ENCODE data around the gene CAST. TPM values are rescaled to one million over a fixed set of nuclear protein-coding genes. Genes with fewer than 3 reads are reported as not detected.

Gene CAST
- polyA plus RNA-seq, 1 donor: 119 TPM

DNA sequence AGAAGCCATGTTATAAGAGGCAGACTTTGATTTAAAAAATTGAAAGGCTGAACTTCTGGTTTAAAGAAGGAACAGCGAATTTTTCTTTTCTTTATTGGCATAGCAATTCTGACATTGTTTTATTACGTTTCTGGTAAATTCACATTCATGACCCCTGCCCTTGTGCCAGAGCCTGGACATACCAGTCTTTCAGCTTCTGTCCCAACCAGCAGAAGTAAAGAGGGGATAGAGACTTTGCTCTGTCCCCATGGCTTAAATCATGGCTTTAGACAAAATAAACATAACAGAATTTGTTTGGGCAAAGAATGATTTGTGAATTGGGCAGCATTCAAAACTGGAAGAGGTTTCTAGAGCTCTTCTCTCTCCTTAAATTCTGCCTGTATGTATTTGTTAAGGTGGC lies 15.3 kb downstream of the CAST start:
- DNase-seq: no peak

DNA sequence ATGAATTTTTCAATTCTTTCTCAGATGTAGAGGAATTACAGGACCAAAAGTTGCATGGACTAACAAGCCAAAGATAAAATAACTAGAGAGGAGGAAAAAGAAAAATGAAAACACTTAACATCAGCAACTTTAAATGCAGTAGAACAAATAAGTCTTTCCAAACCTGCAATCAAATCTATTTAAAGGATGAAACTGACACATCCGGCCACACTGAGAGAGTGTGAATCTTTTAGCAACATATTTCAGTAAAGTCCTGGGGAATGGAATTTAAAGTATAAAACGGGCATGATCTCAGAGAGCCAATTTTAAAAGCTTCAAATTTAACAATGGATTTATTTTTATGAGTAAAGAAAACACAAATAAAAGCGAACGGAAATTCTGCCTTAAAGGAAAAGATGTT lies 17.1 kb downstream of the CAST start:
- no peak for DNase-seq

DNA sequence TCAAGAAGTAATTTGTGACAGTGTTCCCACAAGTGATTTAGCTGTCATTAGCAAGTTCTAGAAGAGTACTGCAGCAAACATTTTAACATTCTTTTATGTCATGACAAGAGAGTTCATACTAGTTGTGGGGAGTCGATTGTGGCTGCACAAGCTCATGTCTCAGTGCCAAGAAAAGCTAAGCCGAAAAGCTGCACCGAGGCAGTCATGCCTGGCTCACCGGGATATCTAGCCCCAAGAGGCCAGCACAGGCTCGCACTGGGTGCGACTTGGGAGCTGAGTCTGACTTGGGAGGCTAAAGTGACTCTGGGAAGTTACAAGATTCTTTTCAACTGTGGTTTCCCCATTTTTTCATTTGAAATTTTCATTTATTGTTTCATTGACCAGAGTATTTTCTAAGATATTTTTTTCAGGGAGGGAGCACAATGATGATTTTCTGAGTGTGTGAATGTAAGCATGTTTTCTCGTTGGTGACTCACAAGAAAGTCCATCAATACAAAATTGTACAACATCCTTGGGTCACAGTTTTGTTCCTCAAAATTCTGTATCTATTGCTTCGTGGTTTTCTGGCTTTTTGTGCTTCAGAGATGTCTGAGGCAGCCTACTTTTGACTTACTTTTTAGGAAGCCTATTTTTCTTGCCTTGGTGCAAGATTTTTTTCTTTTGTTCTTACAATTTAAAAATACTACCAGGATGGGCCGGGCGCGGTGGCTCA lies 18.7 kb downstream of the CAST start:
- DNase-seq: no peak

DNA sequence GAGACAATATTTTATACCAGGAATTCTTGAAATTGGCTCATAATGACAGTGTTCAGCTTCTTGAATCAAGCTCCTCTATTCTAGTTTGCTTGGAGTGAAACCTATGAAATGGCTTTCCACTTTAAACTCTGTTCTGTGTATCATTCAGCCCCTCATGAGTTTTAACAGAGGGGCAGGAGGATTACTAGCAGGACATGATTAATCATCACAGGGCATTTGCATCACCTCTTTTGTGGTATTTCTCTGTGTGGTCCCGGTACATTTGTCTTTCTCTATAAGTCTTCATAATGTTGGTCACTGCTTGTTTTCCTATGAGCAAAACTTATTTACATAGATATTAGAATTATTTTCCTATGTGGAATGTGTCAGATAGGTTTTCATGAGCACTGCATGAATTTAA lies 21.2 kb downstream of the CAST start:
- no peak for DNase-seq

DNA sequence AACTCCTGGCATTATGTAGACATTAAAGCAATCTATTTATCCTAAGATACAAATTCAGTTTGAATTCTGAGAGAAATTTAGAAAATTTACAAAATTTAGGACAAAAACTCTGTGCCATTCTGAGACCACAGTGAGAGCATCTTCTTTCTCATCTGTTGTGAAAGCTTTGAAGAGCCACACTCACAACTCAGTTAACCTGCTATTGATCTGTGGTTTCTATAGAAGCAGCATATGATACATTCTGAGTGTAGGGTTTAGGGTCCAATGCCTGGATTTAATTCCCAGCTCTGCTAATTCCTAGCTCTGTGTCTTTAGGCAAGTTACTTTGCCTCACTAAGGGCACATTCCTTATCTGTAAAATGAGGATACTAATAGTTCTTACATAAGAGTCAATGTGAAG lies 21.6 kb downstream of the CAST start:
- DNase-seq: no peak

DNA sequence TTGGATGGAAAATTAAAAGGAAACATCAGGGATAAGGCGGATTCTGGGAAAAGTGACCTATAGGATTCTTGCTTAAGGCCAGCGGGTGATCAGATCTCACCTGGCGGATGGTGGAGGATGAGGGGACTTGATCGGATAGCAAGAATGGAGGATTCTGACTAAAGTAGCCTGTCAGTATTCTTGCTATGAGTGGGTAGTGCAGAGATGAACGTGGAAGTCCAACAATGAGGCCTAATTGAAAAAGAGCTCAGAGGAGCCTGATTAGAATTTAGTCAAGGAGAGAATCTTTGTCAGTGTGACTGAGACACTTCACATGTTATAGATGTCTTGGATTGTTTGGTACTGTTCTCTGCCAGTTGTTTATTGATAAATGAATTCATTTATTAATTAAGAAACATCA lies 24.9 kb downstream of the CAST start:
- DNase-seq: no peak

DNA sequence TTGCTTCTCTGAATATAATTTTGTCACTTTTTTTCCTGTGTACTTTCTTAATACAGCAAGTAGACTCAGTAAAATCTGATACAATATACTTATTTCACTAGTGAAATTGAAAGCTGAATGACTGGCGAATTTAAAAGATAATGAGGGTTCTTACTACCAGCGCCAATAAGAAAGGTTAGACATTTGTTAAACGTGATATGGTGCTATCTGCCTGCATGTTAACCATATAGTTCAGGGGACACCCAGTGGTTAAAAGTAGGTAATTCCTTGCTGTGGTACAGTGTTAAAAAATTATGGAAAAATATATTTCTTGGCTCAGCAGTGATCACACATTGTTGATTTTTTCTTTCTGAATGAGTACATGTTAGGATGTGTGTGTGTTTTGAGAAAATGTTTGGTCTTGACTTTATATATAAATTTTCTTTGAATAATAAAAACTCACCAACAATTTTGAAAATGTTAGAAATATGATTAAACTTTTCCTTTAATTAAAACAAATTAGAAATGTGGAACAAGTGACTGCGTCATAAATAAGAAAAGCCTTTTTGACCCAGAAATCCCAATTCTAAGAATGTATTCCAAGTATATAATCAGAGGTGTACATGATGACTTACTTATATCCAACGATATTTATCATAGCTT lies 25.8 kb downstream of the CAST start:
- peak; percentile 16 for DNase-seq

DNA sequence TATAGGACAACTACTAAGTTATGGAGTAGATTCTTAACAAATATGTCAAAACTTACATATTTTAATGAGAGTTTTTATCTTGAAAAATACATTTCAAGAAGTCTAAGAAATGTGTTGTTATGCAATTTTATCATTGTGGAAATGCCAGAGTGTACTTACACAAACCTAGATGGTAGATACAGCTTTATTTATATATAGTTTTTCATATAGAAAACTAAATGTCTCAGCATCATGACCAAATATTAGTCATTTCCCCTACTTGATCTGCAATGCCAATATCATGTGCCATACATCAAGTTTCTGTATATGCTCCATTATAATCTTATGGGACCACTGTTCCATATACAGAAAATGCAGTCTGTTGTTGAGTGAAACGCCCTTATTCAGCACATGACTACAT lies 28.7 kb downstream of the CAST start:
- DNase-seq: no peak

DNA sequence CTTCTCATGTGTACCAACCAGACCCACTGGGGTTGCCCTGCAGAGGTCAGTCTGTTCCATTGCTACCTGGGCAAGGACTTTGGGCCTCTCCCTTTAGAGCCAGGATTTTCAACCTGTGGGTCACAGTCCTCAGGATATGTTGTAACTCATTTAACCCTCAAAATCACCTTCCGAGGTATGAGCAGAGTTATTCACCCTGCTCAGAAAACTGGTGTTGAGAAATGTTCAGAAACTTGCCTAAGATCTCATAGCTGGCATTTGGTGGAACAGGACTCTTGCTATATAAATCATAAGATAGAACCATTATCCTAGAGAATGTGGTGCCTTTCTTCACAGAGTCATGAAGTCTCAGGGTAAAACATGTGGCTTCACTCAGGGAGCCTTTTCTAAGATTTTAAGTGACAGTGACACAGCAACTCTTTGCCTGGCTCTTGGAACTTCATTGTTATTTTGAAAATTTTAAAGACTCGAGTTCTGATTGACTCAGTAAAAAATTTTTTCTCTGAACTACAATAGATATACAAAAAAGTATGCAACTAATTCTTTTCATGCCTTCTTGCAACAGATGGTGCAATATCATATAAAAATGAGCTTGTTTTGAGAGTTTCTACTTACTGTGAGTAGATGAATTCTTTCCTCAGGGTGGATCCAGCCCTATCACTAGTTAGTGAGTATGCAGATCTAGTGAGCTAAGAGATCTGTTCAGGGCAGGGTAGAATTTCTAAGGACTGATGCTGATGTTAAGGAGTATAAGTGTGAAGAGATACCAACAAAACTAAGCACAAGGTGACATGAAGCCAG lies 29.5 kb downstream of the CAST start:
- no peak for DNase-seq

DNA sequence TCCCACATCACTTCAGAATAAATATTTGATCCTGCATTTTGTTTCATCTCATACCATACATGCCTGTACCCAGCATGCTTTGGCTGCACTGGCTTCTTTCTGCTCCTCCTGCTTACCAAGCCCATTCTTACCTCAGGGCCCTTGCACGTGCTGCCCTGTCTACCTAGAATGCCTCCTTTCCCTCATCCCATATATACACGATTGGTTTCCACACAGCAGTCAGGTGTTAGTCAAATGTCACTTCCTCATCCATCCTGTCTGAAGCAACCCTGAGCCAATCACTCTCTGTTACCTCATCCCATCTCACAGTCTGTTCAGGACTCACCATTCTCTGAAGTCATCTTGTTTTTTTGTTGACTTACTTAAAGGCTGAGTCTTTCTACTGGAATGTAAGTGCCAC lies 30.3 kb downstream of the CAST start:
- no peak for DNase-seq

DNA sequence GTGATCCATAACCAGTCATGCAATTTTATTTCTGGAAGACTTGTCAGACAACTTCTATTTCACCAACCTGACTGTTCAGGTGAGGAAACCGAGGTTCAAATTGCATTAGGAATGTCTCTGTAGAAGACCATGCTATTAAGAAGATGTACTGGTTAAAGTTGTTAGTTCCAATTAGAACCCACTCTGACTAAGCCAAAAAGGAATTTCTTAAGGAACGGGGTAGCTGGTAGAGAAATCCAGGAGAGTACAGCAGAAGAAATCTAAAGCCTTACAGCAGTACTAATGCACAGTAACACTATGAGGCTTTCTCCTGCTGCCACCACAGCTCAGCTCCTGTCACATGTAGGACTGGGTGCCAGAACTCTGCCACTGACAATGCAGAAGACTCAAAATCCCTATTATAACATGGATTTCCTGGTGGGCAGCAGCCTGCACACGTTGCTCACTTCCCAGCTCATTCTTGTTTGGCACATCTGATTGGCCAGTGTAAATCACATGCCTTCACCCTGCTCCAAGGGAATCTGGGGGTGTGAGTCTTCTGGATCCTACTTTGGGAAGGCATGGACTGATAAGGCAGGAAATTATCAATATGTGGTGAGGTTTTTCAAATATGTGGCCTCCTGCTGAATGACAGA lies 37.1 kb downstream of the CAST start:
- DNase-seq: no peak

DNA sequence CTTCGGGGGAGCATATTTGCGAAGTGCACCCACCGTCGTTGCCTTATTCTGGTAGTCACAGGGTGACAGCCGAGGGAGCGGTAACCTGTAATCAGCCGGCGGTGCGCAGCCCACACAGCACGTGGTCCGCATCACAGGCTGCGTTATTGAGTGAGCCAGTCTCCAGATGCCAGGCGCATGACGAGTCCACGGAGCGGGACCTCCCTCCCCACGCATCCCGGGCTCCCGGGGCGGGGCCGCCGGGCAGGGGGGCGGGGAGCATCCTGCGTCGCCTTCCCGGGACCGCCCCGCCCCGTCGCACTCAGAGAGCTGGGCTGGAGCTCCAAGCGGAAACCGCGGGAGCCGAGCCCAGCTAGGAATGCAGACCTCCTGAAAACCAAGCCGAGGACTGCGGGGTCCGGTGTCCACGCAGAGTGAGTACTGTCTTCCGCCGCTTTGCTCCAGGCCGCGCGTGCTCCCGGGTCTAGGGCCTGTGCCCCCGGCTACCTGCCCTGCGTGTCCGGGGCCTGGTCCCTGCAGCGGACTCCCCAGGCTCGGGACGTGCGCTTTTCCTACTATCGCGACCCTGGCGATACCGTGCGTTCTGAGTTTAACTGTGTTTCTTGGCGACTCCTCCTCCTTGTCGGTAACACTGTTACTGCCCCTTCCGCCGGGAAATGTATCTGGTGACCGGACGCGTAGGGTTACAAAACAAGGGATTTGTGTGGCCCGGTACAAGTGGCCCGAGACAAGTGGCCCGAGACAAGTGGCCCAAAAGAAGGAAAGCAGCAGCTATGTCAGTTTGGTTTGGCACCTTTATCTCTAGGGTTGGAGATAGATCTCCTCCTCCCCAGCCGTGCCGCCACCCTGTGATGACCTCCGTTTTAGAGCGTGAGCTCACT lies 40.6 kb downstream of the CAST start:
- DNase-seq: peak; percentile 91

DNA sequence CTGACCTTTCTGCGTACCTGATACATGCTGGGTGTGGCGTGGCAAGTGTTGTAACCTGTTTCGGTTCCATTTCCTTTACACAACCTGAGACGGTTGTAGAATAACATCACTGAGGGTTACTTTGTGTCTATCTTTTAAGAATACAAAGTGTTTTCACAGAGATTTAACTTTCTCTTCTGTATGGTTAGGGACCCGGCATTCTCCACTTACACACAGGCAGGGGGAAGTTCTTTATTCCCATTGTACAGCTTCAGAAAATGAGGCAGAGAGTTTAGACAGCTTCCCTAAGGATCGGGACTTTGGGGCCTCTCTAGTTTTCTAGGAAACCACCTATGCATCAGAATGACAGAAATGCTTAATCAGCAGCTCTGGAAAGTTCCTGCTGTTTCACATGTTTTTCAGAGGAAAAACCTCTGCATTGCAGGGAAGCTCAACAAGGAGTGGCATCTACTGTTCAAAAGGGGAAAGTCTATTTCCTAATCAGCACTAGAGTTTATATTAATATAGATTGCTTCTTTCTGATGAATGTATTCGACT lies 41.3 kb downstream of the CAST start:
- peak; percentile 6 for DNase-seq

DNA sequence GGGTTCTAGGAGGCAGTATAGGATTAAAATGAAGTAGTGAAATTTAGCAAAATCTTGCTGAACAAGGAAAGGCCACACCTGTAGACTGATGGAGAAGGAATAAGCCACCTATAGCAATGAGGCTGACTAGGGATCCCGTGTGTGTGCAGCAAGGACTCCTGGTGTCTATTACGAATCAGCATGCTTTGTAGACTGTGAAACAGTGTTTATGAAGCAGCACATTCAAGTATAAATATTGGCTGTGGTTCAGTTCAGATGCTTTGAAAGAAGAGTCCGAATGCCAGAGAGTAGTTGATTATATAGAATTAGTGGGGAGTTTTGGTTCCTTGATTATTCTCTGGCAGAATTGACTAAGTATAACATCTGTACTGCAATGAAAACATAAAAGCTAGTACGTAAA lies 41.8 kb downstream of the CAST start:
- no peak for DNase-seq

DNA sequence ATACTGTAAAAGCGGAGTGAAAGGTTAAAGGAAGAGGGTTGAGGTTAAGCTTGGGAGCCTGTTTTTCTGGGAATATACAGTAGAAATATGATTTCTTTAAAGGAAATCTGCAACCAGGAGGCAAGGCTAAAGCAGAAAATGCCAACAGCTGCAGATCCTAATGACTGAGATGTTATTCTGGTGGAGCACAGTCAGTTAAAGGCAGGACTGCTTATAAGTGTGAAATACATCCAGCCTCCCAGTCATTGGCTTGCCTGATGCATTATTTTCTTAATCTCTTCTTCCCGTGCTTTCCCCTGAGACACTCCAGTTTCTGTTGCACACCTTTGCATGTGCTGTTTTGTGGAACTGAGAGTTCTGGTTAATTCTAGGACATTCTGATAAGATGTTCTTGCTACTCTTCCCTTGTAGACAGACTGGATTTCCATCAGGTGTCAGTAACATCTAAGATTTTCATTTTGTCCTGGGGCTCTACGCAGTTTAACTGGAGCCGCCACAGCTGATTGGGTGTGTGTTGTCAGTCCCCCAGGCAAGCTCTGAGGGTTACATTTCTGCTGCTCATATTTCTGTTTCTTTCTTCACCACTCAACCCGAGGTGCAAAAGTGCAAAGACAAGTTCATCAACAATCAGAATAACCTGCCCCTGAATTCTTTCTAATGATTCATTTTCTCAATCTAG lies 44.4 kb downstream of the CAST start:
- DNase-seq: no peak

DNA sequence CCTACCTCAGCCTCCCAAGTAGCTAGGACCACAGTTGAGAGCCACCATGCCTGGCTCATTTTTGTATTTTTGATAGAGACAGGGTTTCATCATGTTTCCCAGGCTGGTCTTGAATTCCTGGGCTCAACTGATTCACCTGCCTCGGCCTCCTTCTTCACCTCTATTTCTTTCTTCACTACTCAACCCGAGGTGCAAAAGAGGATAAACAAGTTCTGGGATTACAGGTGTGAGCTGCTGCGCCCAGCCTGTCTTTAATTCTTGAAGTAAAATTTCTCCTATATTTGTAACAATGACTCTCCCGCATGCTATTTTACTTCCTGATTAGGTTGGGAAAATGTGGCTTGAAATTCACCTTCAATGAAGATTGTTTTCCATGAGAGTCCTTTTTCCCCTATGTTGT lies 46.4 kb downstream of the CAST start:
- DNase-seq: no peak

DNA sequence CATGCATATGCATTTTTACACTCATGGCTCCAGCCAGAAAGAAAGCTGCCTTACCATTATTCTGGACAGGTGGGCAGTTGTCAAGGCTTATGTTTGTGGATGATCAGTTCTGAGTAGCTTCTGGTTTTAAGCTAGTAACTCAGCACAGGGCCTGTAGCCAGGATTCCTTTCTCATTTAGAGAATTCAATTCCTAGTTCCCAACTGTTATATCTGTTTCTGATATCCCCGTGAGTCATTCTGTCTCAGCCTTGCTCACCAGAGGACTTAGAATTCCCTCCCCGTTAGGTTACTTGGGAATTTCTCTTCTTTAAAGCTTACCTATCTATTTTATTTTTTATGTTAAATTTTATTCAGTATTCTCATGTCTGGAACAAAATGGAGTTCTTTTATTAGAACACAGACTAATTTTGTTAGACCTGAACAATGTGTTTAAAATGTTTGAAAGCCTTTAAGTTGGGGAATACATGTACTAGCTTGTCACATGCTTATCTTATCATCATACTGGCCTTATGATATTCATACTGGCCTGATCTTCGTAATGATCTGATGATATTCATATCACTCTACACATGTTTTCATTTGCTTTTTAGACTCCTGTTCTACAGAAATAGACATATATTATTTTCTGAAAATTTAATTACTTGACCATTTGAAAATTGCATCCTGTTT lies 47.1 kb downstream of the CAST start:
- DNase-seq: no peak

DNA sequence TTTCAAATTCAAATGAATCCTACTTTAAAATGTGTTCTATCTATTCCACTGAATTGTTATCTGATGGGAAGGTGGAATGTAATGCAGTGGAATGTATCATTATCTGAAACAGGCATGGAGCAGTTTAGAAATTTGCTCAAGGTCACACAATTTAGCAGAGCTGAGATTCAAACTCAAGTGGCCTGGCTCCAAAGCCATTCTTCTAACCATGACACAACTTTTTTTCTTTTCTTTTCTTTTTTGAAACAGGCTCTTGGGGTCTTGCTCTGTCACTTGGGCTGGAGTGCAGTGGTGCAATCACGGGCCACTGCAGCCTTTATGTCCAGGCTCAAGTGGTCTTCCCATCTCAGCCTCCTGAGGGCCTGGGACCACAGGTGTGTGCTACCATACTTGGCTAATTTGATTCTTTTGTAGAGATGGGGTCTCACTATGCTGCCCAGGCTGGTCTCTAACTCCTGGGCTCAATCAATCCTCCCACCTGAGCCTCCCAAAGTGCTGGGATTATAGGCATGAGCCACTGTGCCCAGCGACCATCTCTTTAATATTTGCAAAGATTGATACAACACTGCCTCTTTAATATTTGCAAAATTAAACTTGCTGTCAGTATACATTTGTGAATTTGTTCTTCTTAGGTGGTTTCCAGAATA lies 50.0 kb downstream of the CAST start:
- DNase-seq: no peak

DNA sequence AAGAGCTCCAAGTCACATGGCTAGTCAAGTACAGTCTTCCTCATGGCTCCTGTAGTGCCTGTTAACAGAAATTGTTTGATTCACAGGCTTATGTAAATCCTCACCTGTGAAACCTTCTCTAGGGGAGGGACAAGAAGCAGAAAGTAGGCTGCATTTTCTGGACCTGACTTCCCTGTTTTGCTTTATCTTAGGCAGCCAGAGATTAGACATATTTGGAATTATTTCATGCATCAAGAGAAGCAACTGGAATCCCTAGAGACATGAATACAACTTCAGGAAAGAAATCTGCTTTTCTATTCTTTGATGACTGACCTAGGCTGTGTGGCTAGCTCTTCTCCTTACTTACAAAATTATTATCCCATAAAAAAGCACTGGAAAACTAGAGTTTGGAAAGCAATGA lies 52.3 kb downstream of the CAST start:
- DNase-seq: no peak

DNA sequence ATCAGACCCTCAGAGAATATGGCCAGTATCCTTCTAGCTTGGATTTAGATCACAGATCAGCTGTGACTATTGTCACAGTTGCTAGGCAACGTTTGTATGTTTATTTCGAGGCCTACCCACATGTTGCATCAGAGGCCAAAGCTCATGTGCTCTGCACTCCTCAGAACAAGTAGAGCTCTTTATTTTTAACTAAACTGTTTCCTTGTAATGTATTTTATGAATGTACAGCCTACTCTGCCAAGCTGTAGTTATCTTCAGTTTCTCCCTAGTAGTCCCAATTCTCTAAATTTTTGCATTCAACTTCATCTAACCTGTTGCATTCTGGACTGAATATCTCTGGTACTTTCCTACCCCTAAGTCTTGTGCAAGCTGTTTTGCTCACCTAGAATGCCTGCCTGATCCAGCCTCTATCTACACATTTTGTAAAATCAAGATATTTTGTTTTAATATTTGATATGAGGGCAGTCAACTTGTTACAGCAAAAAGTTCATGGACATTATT lies 52.8 kb downstream of the CAST start:
- peak; percentile 76 for DNase-seq

All from hindlimb muscle (tissue), 1 donor.